GM06990 (cell line): ENCODE data around the gene LRRC1.

Experiments
- DNase-seq: peaks from one replicate; pipeline ENCODE4 v3.0.0-alpha.2; 2011; ENCODE audit not compliant: insufficient read length; ENCODE audit errors: extremely low read depth
- H3K27me3 ChIP-seq: replicated peaks from 2 replicates; pipeline ENCODE4 v1.6.0; 2011; ENCODE audit warnings: low read length; ENCODE audit not compliant: control insufficient read depth, insufficient read depth
- H3K36me3 ChIP-seq: 2 replicates; pipeline ENCODE4 v1.5.1; 2011; ENCODE audit warnings: low read length; ENCODE audit not compliant: control insufficient read depth, insufficient read depth
- H3K4me3 ChIP-seq: replicated peaks from 2 replicates; pipeline ENCODE4 v1.5.1; 2011; ENCODE audit warnings: low read depth, mild to moderate bottlenecking, control low read depth, low read length
- TF ChIP-seq, protein P1 (sequence below): IDR thresholded peaks from 2 replicates; pipeline ENCODE4 v1.5.1; 2011; ENCODE audit warnings: low read length, control low read depth, mild to moderate bottlenecking, inconsistent platforms; ENCODE audit not compliant: insufficient read depth, poor library complexity, severe bottlenecking

LRRC1 gene

DNA sequence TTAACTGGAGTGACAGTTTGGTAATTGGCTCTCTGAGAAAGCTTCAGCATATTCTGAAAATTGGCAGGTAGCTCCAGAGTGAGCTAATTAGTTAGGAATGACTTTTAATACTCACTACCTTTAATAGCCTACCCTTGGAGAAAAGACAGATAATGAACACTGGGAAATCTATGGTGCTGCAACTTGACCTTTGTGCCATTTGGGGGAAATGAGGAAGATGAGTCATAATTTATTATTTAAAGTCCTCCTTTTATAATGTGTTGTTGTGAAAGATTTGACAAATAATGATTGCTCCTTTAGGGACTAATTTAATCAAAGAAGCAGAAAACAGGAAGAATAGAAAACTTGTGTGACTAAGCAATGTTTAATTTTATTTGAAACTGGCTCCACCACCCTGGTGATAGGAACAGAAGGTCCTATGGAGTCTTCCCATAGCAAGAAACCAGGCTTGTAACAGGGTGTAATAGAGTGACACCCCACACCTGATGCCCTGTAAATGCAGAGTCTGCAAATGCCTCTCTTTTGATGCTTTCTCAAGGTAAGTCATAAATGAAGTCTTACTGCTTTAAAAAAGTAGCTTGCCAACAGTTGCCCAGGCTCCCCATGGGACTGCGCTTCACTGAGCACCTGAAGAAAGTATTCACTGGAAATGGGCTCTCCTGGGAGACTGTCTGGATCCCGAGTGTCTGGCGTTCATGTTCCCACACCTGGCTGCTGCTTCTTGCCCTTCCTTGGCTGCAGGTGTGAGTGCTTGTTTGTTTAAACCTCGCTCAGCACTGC is 134.4 kb downstream of the LRRC1 start:
- H3K27me3 ChIP-seq: no peaks in the 10 kb centered on the region
- no peak overlapping the region for H3K4me3 ChIP-seq
- no peaks in the 10 kb centered on the region for H3K36me3 ChIP-seq
- DNase-seq: no peak
- TF ChIP-seq, protein P1, sequence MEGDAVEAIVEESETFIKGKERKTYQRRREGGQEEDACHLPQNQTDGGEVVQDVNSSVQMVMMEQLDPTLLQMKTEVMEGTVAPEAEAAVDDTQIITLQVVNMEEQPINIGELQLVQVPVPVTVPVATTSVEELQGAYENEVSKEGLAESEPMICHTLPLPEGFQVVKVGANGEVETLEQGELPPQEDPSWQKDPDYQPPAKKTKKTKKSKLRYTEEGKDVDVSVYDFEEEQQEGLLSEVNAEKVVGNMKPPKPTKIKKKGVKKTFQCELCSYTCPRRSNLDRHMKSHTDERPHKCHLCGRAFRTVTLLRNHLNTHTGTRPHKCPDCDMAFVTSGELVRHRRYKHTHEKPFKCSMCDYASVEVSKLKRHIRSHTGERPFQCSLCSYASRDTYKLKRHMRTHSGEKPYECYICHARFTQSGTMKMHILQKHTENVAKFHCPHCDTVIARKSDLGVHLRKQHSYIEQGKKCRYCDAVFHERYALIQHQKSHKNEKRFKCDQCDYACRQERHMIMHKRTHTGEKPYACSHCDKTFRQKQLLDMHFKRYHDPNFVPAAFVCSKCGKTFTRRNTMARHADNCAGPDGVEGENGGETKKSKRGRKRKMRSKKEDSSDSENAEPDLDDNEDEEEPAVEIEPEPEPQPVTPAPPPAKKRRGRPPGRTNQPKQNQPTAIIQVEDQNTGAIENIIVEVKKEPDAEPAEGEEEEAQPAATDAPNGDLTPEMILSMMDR: no peak

- Histone ChIP-seq H3K27me3 (no peaks in the 10 kb centered on the region), H3K36me3 (no peaks in the 10 kb centered on the region), H3K4me3 (no peak overlapping the region)
- no peak for DNase-seq
- TF ChIP-seq, protein P1: no peak
Measured at GRCh38 chr6:53929821-53930120, 135.0 kb downstream of the LRRC1 start.

- no peak for DNase-seq
Measured at GRCh38 chr6:53930330-53930729, 135.5 kb downstream of the LRRC1 start.

DNA sequence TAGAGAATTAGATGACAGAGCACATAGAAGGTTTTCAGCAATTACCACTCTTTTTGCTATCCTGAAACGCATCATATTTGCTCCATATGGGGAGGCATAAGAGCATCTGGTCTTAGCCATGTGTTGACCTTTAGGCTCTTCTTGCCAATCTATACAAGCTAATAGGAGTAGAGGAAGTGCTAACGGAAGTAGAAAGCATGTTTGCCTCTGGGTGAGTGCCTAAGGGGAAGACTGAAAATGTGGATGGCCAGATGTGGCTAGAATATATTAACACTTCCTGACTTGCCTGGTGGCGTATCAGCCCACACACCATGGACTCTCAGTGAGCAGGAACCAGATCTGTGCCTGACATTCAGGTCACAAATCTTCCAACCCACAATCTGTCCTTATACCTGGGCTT is 136.3 kb downstream of the LRRC1 start:
- Histone ChIP-seq H3K27me3 (no peaks in the 10 kb centered on the region), H3K4me3 (no peak overlapping the region), H3K36me3 (no peaks in the 10 kb centered on the region)
- no peak for DNase-seq
- TF ChIP-seq, protein P1: no peak

More at GRCh38 chr6:53930330-53930729, 135.5 kb downstream of the LRRC1 start:
- Histone ChIP-seq H3K4me3 (no peak overlapping the region), H3K27me3 (no peaks in the 10 kb centered on the region), H3K36me3 (no peaks in the 10 kb centered on the region)
- TF ChIP-seq, protein P1: no peak

DNA sequence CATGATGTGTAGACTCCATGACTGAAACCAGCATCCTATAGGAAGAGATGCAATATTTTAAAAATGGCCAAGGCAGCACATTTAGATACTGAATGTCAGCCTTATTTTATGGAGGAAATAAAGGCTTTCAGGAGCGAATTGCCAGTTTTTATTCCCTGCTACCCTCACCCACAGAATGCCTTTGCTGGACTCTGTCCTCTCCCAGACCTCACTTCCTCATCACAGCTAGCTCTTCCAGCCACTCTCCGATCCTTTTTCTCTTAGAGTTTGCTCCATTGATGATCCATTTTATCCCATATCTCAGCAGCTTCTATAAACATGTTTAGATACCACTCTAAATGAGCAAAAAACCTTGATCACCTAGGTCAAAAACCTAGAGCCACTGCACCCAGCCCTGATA is 137.7 kb downstream of the LRRC1 start:
- no peak for DNase-seq
- Histone ChIP-seq H3K4me3 (no peak overlapping the region), H3K36me3 (no peaks in the 10 kb centered on the region), H3K27me3 (no peaks in the 10 kb centered on the region)
- TF ChIP-seq, protein P1: no peak

DNA sequence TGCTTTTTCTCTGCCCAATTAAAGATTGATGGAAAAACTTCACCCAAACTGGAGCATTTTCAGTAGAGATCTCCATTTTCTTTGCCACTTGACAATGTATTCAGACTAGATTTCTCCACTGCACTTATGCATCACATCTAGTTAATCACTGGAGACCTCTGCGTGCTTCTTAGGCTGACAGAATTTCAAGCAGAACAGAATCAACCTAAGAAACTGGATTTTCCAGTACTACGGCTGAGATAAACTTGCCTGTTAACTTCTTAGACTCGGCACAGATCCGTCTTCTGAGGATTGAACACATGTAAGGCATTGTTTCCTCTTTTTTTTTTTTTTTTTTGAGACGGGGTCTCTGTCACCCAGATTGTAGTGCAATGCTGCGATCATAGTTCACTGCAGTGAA is 139.2 kb downstream of the LRRC1 start:
- no peaks in the 10 kb centered on the region for H3K36me3 ChIP-seq
- H3K4me3 ChIP-seq: no peak overlapping the region
- DNase-seq: no peak
- no peaks in the 10 kb centered on the region for H3K27me3 ChIP-seq
- TF ChIP-seq, protein P1: no peak
